ENCODE data around the gene RAB34. TPM values are rescaled to one million over a fixed set of nuclear protein-coding genes. Genes with fewer than 3 reads are reported as not detected.
A peak's percentile ranks its signal among the peaks of the same experiment; 100 is the strongest.
"Not testable (repeated sequence)": the region's sequence is repeated elsewhere in the genome, so short reads cannot be mapped to it uniquely, and the experiment has no call there.

The RAB34 gene
- total RNA-seq, 3 donors from 2014 or later = 105 to 129 (median 123) TPM

GRCh38 chr17:28737316-28737715 lies 19.6 kb upstream of the RAB34 start:
- no peaks in the 10 kb centered on the region for H3K4me1 ChIP-seq
- no peaks in the 10 kb centered on the region for H3K36me3 ChIP-seq
- intact Hi-C loops (cut with DNase I; ENCODE audit: low total_unique reads) = no loop called here
- no peaks in the 10 kb centered on the region for H3K27me3 ChIP-seq
- H3K4me3 ChIP-seq = no peak overlapping the region
- no peak for TF ChIP-seq POLR2AphosphoS5 (IDR thresholded peaks at IDR 0.05)
- no peak for TF ChIP-seq CTCF (IDR thresholded peaks at IDR 0.05)
- no peak for TF ChIP-seq POLR2A (IDR thresholded peaks at IDR 0.05)
- H3K9me3 ChIP-seq = no peaks in the 10 kb centered on the region
- no peak for DNase-seq (ENCODE audit: low spot score in 2 of 2)
- H3K27ac ChIP-seq = no peak overlapping the region

GRCh38 chr17:28735913-28736769 lies 18.5 kb upstream of the RAB34 start:
- DNase-seq (ENCODE audit: low spot score in 2 of 2); H3K36me3 ChIP-seq; H3K4me3 ChIP-seq; intact Hi-C loops (cut with DNase I; ENCODE audit: low total_unique reads); H3K4me1 ChIP-seq; H3K27ac ChIP-seq; H3K9me3 ChIP-seq; H3K27me3 ChIP-seq: not testable (repeated sequence)

GRCh38 chr17:28735242-28735722 lies 17.6 kb upstream of the RAB34 start:
- H3K27me3 ChIP-seq = no peaks in the 10 kb centered on the region
- intact Hi-C loops (cut with DNase I; ENCODE audit: low total_unique reads) = no loop called here

GRCh38 chr17:28734712-28735241 lies 17.1 kb upstream of the RAB34 start:
- TF ChIP-seq POLR2A (IDR thresholded peaks at IDR 0.05) = no peak
- TF ChIP-seq CTCF (IDR thresholded peaks at IDR 0.05) = no peak
- TF ChIP-seq POLR2AphosphoS5 (IDR thresholded peaks at IDR 0.05) = no peak
- Histone ChIP-seq H3K36me3 (no peaks in the 10 kb centered on the region), H3K4me1 (no peaks in the 10 kb centered on the region), H3K4me3 (no peak overlapping the region), H3K27me3 (no peaks in the 10 kb centered on the region), H3K9me3 (no peaks in the 10 kb centered on the region), H3K27ac (no peak overlapping the region)
- intact Hi-C loops (cut with DNase I; ENCODE audit: low total_unique reads) = no loop called here
- DNase-seq (ENCODE audit: low spot score in 2 of 2) = no peak

More at GRCh38 chr17:28735242-28735722, 17.6 kb upstream of the RAB34 start:
- no peaks in the 10 kb centered on the region for H3K36me3 ChIP-seq
- DNase-seq (ENCODE audit: low spot score in 2 of 2) = no peak
- H3K4me1 ChIP-seq = no peaks in the 10 kb centered on the region
- no peak overlapping the region for H3K4me3 ChIP-seq
- TF ChIP-seq POLR2AphosphoS5 (IDR thresholded peaks at IDR 0.05) (no peak), CTCF (IDR thresholded peaks at IDR 0.05) (no peak), POLR2A (IDR thresholded peaks at IDR 0.05) (no peak)
- H3K9me3 ChIP-seq = no peaks in the 10 kb centered on the region
- no peak overlapping the region for H3K27ac ChIP-seq

GRCh38 chr17:28733346-28733745 lies 15.7 kb upstream of the RAB34 start:
- H3K27me3 ChIP-seq = no peaks in the 10 kb centered on the region
- intact Hi-C loops (cut with DNase I; ENCODE audit: low total_unique reads) = no loop called here
- H3K27ac ChIP-seq = peak overlapping the region; percentile 58 to 69
- no peaks in the 10 kb centered on the region for H3K36me3 ChIP-seq
- no peaks in the 10 kb centered on the region for H3K9me3 ChIP-seq
- no peak for DNase-seq (ENCODE audit: low spot score in 2 of 2)
- H3K4me1 ChIP-seq = no peaks in the 10 kb centered on the region
- no peak overlapping the region for H3K4me3 ChIP-seq
- TF ChIP-seq POLR2A (IDR thresholded peaks at IDR 0.05) (no peak), CTCF (IDR thresholded peaks at IDR 0.05) (no peak), POLR2AphosphoS5 (IDR thresholded peaks at IDR 0.05) (no peak)

All from breast epithelium (tissue), 4 donors.